HepG2 (cell line): Measurements from ENCODE around the gene CASKIN2. TPM values are rescaled to one million over a fixed set of nuclear protein-coding genes. Genes with fewer than 3 reads are reported as not detected.

ENCODE experiments used
- AGO1 ChIP-seq: fragments of 200-400 bp; formaldehyde crosslinking; IDR thresholded peaks from 2 replicates; pipeline ENCODE4 v1.6.1; 2017; ENCODE audit warnings: mild to moderate bottlenecking, low read depth, low read length, moderate library complexity; ENCODE audit not compliant: poor library complexity, severe bottlenecking
- CSRNP1 ChIP-seq: sonication (generic); formaldehyde crosslinking; IDR thresholded peaks from 2 replicates; pipeline ENCODE4 v1.8.1; 2023; ENCODE audit warnings: mild to moderate bottlenecking, missing genetic modification reagents
- GABPB1 ChIP-seq: IDR thresholded peaks from 2 replicates; pipeline ENCODE4 v1.6.1; 2016; ENCODE audit warnings: mild to moderate bottlenecking, missing genetic modification reagents, moderate library complexity, missing compliant biosample characterization
- GTF2F1 ChIP-seq: fragments of 150-350 bp; IDR thresholded peaks from 2 replicates; pipeline ENCODE4 v1.6.1; 2014; ENCODE audit warnings: low read length
- HIC2 ChIP-seq: sonication (generic); formaldehyde crosslinking; IDR thresholded peaks from 2 replicates; pipeline ENCODE4 v1.9.0; 2022; ENCODE audit warnings: low read depth, missing genetic modification reagents
- KDM6A ChIP-seq: IDR thresholded peaks from 2 replicates; pipeline ENCODE4 v1.6.1; 2016; ENCODE audit warnings: low read depth
- MED1 ChIP-seq: sonication (generic); formaldehyde crosslinking; IDR thresholded peaks from 2 replicates; pipeline ENCODE4 v1.4.0; 2020; ENCODE audit warnings: missing genetic modification reagents
- MLX ChIP-seq: IDR thresholded peaks from 2 replicates; pipeline ENCODE4 v1.6.1; 2016
- NBN ChIP-seq: fragments of 450-650 bp; conservative IDR thresholded peaks from 2 replicates; pipeline ENCODE4 v1.6.1; 2017
- NCOR1 ChIP-seq: fragments of 200-600 bp; sonication (generic); IDR thresholded peaks from 2 replicates; pipeline ENCODE4 v1.7.0; 2017; ENCODE audit warnings: antibody characterized with exemption, low read length, borderline replicate concordance
- ONECUT2 ChIP-seq: sonication (generic); formaldehyde crosslinking; IDR thresholded peaks from 2 replicates; pipeline ENCODE4 v1.4.0; 2020; ENCODE audit warnings: missing genetic modification reagents
- PATZ1 ChIP-seq: sonication (generic); formaldehyde crosslinking; IDR thresholded peaks from 2 replicates; pipeline ENCODE4 v1.4.0; 2020; ENCODE audit warnings: missing genetic modification reagents
- RARG ChIP-seq: sonication (generic); formaldehyde crosslinking; IDR thresholded peaks from 2 replicates; pipeline ENCODE4 v1.4.0; 2020; ENCODE audit warnings: low read depth, mild to moderate bottlenecking, missing genetic modification reagents
- RFXANK ChIP-seq: IDR thresholded peaks from 2 replicates; pipeline ENCODE4 v1.6.1; 2016
- SNAPC2 ChIP-seq: sonication (generic); formaldehyde crosslinking; IDR thresholded peaks from 2 replicates; pipeline ENCODE4 v1.8.1; 2022; ENCODE audit warnings: mild to moderate bottlenecking, missing genetic modification reagents
- YEATS2 ChIP-seq: sonication (generic); formaldehyde crosslinking; IDR thresholded peaks from 2 replicates; pipeline ENCODE4 v1.4.0; 2020; ENCODE audit warnings: missing genetic modification reagents, borderline replicate concordance
- ZNF18 ChIP-seq: sonication (generic); formaldehyde crosslinking; IDR thresholded peaks from 2 replicates; pipeline ENCODE4 v1.8.0; 2022; ENCODE audit warnings: mild to moderate bottlenecking, missing genetic modification reagents; ENCODE audit not compliant: insufficient replicate concordance
- ZNF230 ChIP-seq: sonication (generic); formaldehyde crosslinking; IDR thresholded peaks from 2 replicates; pipeline ENCODE4 v1.4.0; 2020; ENCODE audit warnings: mild to moderate bottlenecking, missing genetic modification reagents
- ZNF263 ChIP-seq: sonication (generic); formaldehyde crosslinking; IDR thresholded peaks from 2 replicates; pipeline ENCODE4 v1.4.0; 2020; ENCODE audit warnings: missing genetic modification reagents
- ZSCAN31 ChIP-seq: sonication (generic); formaldehyde crosslinking; IDR thresholded peaks from 2 replicates; pipeline ENCODE4 v1.5.0; 2020; ENCODE audit warnings: low read depth, mild to moderate bottlenecking, missing genetic modification reagents
- ZUFSP ChIP-seq: sonication (generic); formaldehyde crosslinking; IDR thresholded peaks from 2 replicates; pipeline ENCODE4 v1.9.0; 2021; ENCODE audit warnings: missing genetic modification reagents, mild to moderate bottlenecking, borderline replicate concordance
- polyA plus RNA-seq, 8 experiments: library from polyadenylated mRNA; depleted of rRNA in 3 of 8; stranded (reverse) in 7 of 8; unstranded in 1 of 8; fragments of >200 nt; fragmentation: Illumina TruSeq in 4 of 8; extraction: Trizol in 4 of 8; gene quantifications; 2 replicates each; pipeline versions ENCODE4 v1.2.1 to v1.2.3, GENCODE V29; 2011 to 2016; ENCODE audit warnings: low read depth in 4 of 8, missing spikeins in 1 of 8, mixed read lengths in 1 of 8; ENCODE audit not compliant: insufficient read depth in 1 of 8
- total RNA-seq, 5 experiments: library from RNA; depleted of rRNA; stranded (reverse); fragments of >200 nt; fragmentation: Illumina TruSeq; extraction: Trizol; gene quantifications; 2 replicates each; pipeline ENCODE4 v1.2.3, GENCODE V29; 2016; ENCODE audit warnings: low read depth in 1 of 5

CASKIN2 gene
- total and polyA plus RNA-seq, 2 of the 13 experiments (the other 11 are each of a cell fraction or from before 2014, with no cell fraction given), result 5.2 to 7.8 TPM

- TF ChIP-seq HIC2 (no peak; the same call in 1 of the 2 replicates), AGO1 (no peak), MED1 (CRISPR knock-in tag) (peak; percentile 88), ZNF263 (peak; percentile 28; the same call in 1 of the 2 replicates), NCOR1 (peak; percentile 70), GTF2F1 (0 out of 2 replicates have a peak, but pooled peaks have one; percentile 42), RFXANK (CRISPR knock-in tag) (no peak), MLX (CRISPR knock-in tag) (peak; percentile 63), PATZ1 (CRISPR knock-in tag) (peak; percentile 27), ZNF230 (no peak), SNAPC2 (CRISPR knock-in tag) (no peak; the same call in 1 of the 2 replicates), ZUFSP (CRISPR knock-in tag) (no peak), ONECUT2 (CRISPR knock-in tag) (no peak), RARG (CRISPR knock-in tag) (no peak), NBN (no peak), GABPB1 (no peak; the same call in 1 of the 2 replicates), ZNF18 (peak; percentile 28), ZSCAN31 (0 out of 2 replicates have a peak, but pooled peaks have one; percentile 45), YEATS2 (CRISPR knock-in tag) (peak; percentile 69; the same call in 1 of the 2 replicates), CSRNP1 (no peak), KDM6A (CRISPR knock-in tag) (no peak)
Observed at GRCh38 chr17:75459590-75460267, 55.6 kb downstream of the CASKIN2 start (continued).
